Vagina (tissue), 2 donors: ENCODE data around the gene PCNX3.

ENCODE experiments used
- POLR2A ChIP-seq, 2 donors: fragments of 450-650 bp; IDR thresholded peaks; one replicate each; pipeline ENCODE4 v1.6.1; 2017; ENCODE audit warnings: antibody characterized with exemption in 2 of 2, mild to moderate bottlenecking in 2 of 2, moderate library complexity in 2 of 2
- TF ChIP-seq, protein P1 (sequence below), 3 experiments: fragments of 450-650 bp in 2 of 3; fragments of 200-600 bp in 1 of 3; sonication (generic) in 1 of 3; IDR thresholded peaks; one replicate each; pipeline ENCODE4 v1.5.1; 2017 to 2019; ENCODE audit warnings: antibody characterized with exemption in 3 of 3, mild to moderate bottlenecking in 2 of 3, moderate library complexity in 2 of 3

DNA sequence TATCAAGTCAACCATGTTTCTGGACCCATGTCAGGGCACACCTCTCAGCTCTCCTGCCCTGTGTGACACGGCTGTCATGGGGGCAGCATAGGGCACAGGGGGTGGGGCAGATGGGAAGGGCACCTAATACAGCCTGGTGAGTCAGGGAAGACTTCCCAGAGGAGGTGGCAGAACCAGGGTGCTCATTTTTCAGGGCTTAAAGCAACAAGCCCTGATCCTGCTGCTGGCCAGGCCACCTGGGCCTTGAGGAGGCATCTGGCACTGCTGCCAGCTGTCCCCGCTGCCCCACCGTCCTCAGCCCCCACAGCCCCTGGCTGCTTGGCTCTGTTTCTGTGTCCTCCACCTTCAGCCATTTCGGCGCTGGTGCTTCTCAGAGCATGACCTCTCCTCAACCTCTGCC, 5.9 kb upstream of the PCNX3 start:
- no peak for TF ChIP-seq POLR2A (IDR thresholded peaks at IDR 0.05)
- TF ChIP-seq, protein P1, sequence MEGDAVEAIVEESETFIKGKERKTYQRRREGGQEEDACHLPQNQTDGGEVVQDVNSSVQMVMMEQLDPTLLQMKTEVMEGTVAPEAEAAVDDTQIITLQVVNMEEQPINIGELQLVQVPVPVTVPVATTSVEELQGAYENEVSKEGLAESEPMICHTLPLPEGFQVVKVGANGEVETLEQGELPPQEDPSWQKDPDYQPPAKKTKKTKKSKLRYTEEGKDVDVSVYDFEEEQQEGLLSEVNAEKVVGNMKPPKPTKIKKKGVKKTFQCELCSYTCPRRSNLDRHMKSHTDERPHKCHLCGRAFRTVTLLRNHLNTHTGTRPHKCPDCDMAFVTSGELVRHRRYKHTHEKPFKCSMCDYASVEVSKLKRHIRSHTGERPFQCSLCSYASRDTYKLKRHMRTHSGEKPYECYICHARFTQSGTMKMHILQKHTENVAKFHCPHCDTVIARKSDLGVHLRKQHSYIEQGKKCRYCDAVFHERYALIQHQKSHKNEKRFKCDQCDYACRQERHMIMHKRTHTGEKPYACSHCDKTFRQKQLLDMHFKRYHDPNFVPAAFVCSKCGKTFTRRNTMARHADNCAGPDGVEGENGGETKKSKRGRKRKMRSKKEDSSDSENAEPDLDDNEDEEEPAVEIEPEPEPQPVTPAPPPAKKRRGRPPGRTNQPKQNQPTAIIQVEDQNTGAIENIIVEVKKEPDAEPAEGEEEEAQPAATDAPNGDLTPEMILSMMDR (IDR thresholded peaks at IDR 0.05): no peak
